OCI-M1 (cell line): ENCODE measurements around the gene COL6A2.
"Not testable (repeated sequence)": the region's sequence is repeated elsewhere in the genome, so short reads cannot be mapped to it uniquely, and the experiment has no call there.

Source experiments
- DNase-seq: peaks from one replicate; lab custom pipeline; 2025; lab: John Stamatoyannopoulos, UW

COL6A2 gene

DNA sequence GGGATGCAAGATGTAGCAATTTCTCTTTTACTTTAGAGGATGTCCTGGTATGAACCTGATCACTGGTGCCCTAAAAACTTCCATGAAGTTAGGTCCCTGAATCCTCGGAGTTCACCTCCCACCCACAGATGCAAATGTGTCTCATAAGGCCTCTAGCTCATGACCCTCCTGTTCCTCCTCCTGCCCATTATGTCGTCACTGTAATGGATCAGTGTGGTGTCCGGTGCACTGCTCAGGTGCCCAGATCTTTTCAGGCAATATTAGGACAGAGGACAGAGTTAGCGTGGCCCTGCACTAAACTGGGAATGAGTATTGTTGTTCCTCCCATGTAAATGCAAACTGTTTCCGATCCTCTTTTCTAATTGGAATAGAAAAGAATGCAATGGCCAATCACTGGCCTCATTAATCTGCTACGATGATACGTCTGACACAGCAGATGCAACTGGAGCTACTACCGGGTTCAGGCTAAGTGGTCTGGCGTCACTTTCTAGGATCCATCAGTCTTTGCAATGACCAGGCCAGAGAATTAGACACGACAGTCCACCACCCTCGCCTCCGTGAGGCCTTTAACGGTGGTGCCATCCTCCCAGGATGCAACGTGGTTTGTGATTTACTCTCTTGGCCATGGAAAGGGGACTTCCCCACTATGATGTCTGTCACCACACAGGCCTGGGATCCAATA, 3.4 kb upstream of the COL6A2 start:
- DNase-seq = no peak

DNA sequence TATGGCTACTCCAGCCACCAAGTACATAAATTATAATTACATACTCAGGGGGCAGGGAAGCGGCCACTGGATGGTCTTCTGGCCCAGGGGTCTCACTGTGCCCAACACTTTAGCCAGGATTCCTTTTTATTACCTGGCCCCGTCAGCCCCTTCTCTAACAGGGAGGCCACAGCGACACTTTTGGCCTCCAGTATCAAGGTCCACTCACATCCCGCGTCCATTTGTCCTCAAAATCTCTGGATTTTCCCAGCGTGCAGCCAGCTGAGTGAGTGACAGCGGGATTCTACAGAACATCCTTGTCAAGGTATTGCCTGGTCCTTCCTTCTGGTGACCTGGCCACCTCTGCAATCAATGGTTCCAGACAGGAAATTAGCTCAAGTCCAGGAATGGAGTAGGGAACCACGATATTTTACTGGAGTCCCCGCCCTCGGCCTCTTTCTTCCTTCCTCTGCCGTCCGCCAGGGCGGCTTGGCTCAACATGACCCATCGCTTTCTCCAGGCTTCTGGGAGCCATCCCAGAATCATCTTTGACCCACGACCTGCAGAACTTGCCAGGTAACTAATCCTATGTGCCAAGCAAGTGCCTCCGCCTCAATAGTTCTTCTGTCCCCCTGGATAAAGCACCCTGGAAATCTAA, 2.7 kb upstream of the COL6A2 start:
- DNase-seq = no peak

DNA sequence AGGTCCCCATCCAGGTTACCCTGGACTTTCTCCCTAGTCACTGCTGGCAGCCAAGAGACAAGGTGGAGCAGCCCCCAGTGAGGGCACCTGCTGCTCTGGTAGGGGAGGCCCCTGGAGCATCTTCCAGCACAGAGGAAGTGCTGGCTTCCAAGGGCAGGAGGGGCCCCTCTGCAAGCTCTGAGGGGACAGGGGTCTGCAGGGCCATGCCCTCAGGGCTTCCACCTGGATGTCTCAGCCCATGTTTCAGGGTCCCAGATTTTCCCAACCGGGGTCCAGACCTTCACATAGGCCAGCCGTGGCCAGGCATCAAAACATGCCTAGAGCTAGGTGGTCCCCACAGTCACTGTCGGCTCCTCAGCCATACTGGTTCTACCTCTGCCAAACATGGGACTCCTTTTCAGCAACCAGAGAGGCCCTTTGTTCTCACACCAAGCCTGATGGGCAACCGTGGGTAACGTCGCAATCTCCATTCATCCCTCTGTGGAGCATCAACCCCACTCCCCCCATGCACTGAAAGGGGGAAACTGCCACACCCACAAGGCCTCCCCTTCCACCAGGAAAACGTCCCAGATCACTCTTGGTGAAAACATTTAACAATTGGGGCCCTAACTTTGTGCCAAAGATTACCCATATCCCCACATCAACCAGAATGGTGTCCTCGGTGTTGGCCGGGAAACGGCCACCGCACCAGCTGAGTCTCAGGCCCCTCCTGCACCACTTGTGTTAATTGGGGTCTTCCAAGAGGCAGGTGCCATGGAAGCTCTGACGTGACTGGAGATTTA, 1.9 kb upstream of the COL6A2 start:
- no peak for DNase-seq

DNA sequence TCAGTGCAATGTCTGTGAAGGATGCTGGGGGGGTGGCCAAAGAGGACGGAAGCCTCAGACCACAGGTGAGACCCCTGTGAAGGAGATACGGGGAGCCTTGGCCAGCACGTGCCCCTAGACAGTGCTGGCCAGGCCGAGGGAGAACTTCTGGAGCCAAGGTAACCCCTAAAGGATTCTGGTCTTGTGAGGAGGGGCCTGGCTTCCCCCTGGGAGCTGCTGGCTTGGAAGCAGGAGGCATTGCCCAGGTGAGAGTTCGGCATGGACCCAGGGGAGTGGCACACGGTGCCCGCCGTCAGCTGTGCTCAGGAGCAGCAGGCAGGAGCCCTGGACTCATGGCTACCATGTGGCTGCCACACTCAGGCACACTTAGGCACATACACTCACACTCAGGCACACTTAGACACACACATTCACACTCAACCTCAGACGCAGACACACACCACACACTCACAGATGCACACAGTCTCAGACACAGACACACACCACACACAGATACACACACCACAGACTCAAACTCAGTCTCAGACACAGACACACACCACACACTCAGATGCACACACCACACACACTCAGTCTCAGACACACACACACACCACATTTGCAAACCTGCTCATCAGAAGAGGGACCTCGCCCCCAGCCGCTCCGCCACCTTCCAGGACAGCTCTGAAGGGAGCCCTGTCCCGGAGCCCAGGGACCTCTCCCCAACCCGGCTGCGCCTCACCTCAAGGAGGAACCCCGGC, 1.1 kb upstream of the COL6A2 start:
- DNase-seq = no peak

DNA sequence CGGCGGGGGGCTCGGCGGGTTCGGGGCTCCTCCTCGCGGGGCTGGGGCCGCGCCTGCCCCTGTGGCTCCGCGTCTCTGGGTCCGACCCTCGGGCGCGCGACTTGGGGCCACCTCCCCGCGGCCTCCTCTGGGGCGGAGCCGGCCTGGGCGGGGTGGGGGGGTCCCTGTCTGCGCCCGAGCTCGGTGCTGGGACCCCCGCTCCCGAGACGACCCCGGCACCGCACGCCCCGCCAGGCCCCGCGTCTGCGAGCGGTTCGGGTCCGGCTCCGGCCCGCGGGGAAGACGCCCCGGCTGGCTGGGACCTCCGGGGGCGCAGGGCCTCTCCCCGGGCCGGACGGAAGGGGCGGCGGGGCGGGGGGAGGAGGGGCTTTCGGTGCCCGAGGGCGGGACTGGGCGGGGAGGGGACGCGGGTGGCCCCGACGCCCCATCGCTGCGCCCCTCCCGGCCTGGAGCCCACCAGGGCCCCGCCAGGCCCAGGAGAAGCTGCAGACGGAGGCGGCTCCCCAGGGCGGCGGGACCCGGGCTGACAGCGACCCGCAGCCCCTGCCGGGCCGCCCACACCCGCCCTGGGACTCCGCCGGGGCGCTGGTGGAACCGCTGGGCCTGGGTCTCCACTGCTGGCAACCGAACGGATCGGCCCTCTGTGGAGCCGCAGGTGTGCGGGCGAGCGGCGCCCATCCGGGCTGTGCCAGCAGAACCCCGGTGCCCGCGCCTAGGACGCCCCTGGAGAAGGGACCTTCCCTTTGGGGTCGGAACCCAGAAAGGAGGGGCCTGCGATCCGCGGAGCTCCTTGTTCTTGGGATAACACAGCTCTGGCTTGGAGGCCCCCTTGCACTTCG, 610 bp downstream of the COL6A2 start:
- no peak for DNase-seq

DNA sequence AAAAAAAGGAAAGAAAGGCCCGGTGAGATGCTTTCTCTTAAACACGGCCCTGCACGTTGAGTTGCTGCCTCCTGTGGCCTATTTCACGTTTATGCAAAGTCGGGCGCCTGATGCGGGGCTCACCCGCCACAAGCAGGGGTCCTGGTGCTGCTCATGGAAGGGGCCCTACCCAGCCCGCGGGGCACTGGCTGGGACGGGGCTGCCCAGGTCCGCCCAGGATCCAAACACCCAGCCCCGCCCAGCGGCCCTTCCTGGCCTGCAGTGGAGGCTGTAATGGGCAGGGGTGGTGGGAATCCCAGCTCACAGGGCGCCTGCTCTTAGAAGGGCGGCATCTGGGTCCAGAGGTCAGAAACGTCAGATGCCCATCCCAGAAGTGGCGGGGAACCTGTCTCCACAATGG, 1.6 kb downstream of the COL6A2 start:
- DNase-seq = no peak

DNA sequence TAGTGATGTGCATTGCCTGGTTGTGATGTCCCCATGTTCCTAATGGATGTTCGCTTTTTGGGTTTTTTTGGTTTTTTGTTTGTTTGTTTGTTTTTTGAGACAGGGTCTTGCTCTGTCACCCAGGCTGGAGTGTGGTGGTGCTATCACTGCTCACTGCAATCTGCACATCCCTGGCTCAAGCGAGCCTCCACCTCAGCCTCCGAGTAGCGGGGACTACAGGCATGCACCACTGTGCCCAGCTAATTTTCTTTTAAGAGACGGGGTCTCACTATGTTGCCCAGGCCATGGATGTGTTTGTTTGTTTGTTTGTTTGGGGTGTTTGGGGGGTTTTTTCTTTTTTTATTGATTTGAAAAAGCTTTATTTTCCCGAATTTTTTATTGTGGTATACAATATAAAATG, 2.1 kb downstream of the COL6A2 start:
- no peak for DNase-seq

DNA sequence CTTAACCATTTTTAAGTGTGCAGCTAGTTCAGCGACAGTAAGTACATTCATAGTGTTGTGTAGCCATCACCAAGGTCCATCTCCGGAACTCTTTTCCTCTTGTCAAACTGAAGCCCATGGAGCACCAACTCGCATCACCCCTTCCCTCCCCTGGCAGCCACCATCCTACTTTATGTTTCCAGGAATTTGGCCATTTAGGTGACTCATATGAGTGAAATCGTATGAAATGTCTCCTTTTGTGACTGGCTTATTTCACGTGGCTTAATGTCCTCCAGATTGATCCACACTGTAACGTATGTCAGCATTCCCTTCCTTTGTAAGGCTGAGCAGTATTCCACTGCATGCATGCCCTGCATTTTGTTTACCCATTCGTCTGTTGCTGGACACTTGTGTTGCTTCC, 2.5 kb downstream of the COL6A2 start:
- DNase-seq = no peak

DNA sequence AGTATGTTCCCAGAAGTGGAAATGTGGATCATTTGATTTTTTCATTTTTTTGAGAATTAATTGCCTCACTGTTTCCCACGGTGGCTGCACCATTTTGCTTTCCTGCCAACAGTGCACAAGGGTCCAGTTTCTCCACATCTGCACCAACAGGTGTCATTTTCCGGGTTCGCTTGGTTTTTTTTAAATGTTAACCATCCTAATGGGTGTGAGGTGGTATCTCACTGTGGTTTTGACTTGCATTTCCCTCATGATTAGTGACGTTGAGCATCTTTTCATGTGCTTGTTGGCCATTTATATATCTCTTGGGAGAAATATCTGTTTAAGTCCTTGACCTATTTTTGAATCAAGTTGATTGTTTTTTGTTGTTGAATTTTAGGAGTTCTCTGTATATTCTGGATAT, 3.0 kb downstream of the COL6A2 start:
- no peak for DNase-seq

DNA sequence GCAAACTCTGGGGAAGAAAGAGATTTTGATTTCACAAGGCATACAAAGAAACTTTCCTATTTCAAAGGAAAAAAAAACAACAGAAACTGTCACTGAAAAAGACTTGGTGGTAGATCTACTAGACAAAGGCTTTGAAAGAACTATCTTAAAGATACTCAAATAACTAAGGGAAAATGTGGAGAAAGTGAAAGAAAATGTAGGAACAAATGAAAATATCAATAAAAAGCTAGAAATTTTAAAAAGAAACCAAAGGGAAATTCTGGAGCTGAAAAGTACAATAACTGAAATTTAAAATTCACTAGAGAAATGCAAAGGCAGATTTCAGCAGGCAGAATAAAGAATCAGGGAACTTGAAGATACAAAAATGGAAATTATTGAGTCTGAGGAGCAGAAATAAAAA, 6.2 kb downstream of the COL6A2 start:
- DNase-seq = no peak

DNA sequence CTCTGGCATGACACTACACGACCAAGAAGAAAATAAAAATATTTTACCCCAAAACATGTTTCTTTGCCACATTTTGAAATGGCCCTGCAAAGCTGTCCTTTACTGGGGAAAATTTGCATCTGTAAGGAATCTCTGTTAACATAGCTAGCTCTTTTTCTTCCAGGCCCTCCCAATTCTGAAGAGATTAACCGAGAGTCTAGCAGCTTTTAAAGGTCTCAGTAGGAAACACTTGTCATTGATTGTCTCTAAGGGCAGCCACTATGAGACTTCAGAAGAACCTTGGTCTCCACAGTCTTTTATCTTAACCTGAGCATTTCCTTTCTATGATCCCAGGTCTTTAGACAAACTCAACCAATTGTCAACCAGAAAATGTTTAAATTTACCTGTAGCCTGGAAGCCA, 9.5 kb downstream of the COL6A2 start:
- not testable (repeated sequence) for DNase-seq

DNA sequence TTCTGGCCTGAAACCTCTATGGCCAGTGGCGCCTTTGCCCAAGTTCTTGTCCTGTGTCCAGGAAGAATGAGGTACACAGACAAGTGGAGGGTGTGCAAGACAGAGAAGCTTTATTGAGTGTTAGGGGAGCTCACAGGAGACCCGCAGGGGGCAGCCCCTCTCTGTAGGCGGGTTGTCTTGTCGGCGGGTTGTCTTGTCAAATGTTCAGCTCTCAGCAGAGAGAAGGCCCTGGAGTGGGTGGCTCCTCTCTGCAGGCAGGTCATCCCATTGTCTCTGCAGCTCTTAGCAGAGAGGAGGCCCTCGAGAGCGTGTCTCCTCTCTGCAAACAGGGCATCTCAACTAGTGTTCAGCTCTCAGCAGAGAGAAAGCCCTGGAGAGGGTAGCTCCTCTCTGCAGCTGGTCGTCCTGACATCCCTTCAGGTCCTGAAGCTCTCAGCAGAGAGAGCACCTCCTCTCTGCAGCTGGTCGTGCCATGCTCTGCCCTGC, 11.0 kb downstream of the COL6A2 start:
- DNase-seq = no peak

DNA sequence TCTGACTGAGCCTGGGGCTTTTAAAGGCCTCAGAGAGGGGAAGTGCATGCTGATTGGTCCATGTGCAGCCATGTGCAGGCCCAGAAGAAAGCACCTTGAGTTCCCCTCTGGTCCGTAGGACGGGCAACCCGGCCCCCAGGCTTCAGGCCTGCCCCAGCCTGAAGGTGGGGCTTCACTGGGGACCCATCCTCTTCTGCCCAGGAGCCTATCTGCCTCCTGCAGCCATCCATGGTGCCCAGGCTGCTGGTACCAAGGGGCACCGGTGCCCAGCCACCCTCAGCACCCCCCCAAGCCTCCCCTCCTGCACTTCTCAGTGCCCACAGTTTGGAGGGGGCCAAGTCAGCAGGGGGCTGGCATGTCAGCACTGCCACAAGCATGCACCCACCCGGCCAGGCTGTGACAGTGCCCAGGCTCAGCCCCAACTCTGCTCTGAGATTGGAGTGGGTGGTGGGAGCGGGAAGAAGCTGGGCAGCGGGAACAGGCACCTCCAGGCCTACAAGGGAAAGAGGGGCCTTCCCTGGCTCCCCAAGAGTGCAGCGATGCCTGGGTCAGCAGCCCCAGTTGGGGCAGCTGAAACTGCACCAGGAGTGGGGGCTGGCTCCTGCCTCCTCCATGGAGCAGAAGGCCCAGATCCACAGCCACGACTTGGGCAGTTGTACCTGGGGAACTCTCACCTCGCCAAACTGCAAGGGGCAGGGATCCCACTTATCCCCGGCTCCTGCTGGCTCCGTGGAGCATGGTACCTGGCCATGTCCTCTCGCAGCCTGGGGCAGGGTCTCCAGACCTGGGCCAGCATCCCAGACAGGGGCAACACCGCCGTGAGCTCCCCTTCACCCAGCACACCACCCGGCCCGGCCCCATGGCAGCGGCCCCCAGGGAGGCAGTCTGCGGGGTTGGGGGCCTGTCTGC, 11.7 kb downstream of the COL6A2 start:
- no peak for DNase-seq

DNA sequence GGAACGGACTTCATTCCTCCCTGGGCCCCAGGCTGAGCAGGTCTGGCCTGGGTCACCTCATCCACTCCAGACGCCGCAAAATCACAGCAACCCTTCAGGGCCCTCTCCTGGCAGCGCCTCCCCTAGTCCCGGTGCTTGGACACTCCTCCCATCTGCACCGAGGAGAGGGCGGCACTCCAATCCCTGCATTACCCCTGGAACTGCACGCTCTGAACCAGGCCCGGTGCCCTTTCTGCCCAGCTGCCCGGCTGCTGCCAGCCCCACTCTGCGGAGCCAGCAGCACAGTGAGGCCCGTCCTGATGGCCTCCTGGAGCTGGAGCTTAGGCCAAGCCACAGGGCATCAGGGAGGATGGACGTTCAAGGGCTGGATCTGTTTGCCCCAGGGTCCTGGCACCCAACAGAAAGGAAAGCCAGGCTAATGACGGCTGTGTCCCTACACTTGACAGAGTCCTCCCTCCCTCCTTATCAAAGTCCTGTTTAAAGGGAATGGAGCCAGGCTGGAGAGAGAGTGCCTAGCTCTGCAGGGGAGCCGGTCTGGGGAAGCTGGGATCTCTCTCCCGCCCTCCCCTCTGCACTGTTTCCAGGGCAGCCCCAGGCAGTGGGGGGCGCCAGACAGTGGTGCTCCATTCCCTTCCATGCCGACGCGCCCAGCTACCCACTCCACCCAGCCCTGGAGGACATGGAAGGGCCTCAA, 12.7 kb downstream of the COL6A2 start:
- DNase-seq = no peak

DNA sequence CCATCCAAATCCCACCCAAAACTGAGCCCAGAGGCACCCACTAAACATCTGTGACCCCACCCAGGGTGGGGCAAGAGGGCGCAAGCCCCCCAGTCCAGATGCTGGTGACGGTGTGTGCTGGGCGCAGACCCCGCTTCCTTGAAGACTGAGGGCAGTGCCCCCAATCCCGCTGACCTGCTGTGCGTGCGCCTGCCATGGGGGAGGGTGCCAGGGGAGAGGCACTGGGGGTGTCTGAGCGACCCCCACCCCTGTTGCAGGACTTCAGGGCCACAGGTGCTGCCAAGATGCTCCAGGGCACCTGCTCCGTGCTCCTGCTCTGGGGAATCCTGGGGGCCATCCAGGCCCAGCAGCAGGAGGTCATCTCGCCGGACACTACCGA, 13.3 kb downstream of the COL6A2 start:
- DNase-seq = no peak

DNA sequence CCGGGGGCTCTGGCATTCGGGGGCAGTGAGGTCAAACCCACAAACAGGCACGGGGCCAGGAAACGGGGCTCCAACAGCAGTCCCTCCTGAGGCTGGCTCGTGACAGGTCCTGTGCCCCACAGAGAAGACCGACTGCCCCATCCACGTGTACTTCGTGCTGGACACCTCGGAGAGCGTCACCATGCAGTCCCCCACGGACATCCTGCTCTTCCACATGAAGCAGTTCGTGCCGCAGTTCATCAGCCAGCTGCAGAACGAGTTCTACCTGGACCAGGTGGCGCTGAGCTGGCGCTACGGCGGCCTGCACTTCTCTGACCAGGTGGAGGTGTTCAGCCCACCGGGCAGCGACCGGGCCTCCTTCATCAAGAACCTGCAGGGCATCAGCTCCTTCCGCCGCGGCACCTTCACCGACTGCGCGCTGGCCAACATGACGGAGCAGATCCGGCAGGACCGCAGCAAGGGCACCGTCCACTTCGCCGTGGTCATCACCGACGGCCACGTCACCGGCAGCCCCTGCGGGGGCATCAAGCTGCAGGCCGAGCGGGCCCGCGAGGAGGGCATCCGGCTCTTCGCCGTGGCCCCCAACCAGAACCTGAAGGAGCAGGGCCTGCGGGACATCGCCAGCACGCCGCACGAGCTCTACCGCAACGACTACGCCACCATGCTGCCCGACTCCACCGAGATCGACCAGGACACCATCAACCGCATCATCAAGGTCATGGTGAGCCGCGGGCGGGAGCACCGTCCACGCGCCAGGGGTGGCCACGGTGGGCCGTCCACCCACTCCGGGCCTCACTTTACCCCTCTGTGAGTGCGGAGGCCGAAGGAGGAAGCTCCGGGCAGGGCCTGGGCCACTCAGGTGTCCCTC, 14.2 kb downstream of the COL6A2 start:
- no peak for DNase-seq

DNA sequence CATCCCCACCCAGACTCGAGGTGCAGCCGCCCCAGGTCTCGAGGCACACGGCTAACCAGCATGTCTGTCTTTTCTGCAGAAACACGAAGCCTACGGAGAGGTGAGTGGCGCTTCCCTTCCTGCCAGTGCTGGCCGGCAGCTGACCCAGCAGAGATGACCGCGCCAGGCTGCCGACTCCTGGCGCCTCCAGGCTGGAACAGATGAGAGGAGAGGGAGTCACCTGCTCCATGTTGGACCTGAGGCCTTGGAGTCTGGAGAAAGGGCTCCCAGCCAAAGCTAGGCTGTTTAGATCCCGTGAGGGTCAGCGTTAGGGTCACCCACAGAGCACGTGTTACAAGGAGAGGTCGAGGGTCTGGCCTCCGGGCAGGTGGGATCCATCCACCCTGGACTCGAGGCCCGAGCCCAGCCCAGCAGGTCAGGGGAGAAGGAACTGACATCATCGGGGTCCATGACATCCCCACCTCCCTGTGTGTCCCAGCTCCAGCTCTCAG, 14.9 kb downstream of the COL6A2 start:
- DNase-seq = no peak

DNA sequence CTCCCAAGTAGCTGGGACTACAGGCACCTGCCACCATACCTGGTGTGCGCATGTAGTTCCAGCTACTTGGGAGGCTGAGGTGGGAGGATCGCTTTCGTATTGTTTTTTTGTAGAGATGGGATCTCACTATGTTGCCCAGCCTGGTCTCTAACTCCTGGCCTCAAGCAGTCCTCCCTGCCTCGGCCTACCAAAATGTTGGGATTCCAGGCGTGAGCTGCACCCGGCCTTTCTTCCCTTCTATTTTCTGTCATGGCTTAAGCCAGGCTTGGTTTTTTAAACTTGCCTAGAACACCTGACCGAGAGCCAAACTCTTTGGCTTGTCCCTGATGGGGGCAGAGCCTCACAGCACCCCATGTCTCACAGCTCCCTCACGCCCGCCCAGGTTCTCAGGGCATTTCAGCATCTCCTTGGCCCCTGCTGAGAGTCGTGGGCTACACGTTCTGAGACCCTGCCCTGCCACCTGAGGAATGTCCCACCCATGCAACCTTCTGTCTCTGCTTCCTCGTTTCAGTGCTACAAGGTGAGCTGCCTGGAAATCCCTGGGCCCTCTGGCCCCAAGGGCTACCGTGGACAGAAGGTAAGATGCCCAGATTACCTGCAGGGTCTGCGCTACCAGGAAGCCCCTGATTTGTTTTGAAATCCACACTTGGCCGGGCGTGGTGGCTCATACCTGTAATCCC, 15.7 kb downstream of the COL6A2 start:
- DNase-seq = no peak
